ENCODE data around the gene KLHL5. TPM values are rescaled to one million over a fixed set of nuclear protein-coding genes. Genes with fewer than 3 reads are reported as not detected.

The KLHL5 gene
- total RNA-seq, 2 experiments from 2014 or later = 34.4 to 59.8 TPM

- intact Hi-C loops (cut with micrococcal nuclease; ENCODE audit: unreplicated experiment) = no loop called here
- POLR2A ChIA-PET = interaction anchor here (1.1 to 7.5 kb wide), 2 partner anchors 8 to 127 kb away, joined by 3 to 169 read pairs; partner anchors contain the start of gene TMEM156
These were observed 22.9 kb upstream of the KLHL5 start for GRCh38 chr4:39039108-39039507.

DNA sequence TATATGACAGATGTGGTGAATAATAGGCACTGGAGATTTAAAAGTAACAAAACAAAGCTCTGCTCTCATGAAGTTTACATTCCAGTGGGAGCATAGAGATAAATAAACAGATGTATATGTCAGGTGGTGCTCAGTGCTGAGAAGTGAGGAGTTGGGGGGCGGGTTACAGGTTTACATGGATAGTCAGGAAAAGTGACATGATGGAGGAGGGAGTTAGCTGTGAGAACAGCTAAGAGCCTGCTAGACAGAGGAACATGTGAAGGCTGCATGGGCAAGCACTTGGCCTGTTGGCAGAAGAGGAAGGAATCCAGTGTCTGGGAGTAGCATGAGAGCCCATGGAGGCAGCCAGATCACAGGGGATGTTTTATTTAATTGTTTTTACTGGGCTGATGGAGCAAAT is 19.7 kb upstream of the KLHL5 start:
- no peaks in the 10 kb centered on the region for H3K9me2 ChIP-seq (ENCODE audit: insufficient read depth, low read length)
- DNase-seq (ENCODE audit: low spot score) = no peak
- peaks cover 18% of the 10 kb centered on the region for H3K79me2 ChIP-seq (ENCODE audit: insufficient read depth, low read depth, low read length)
- H4K20me1 ChIP-seq (ENCODE audit: insufficient read depth, low read length) = no peaks in the 10 kb centered on the region
- H3K4me1 ChIP-seq (ENCODE audit: insufficient read depth, low read length, poor library complexity, severe bottlenecking) = peaks cover 59% of the 10 kb centered on the region
- no TSS peak for BruUV-seq (replicated peaks)
- peak overlapping the region; percentile 28 for H3K27ac ChIP-seq (ENCODE audit: low read depth, low read length, poor library complexity, severe bottlenecking)
- H2AFZ ChIP-seq (ENCODE audit: low read length) = peak overlapping the region; percentile 80
- CTCF ChIA-PET (ENCODE audit: unreplicated experiment) = interaction anchor here (1.7 kb wide), 1 partner anchor 10 kb away, joined by 6 read pairs; the partner anchor contains the start of gene TMEM156
- no peak for TF ChIP-seq EZH2phosphoT487 (IDR thresholded peaks at IDR 0.05; ENCODE audit: borderline replicate concordance, low read depth, low read length)
- TF ChIP-seq, protein P1, sequence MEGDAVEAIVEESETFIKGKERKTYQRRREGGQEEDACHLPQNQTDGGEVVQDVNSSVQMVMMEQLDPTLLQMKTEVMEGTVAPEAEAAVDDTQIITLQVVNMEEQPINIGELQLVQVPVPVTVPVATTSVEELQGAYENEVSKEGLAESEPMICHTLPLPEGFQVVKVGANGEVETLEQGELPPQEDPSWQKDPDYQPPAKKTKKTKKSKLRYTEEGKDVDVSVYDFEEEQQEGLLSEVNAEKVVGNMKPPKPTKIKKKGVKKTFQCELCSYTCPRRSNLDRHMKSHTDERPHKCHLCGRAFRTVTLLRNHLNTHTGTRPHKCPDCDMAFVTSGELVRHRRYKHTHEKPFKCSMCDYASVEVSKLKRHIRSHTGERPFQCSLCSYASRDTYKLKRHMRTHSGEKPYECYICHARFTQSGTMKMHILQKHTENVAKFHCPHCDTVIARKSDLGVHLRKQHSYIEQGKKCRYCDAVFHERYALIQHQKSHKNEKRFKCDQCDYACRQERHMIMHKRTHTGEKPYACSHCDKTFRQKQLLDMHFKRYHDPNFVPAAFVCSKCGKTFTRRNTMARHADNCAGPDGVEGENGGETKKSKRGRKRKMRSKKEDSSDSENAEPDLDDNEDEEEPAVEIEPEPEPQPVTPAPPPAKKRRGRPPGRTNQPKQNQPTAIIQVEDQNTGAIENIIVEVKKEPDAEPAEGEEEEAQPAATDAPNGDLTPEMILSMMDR (conservative IDR thresholded peaks at IDR 0.05; ENCODE audit: low read length) = no peak
- H3K9me3 ChIP-seq (ENCODE audit: low read length) = no peaks in the 10 kb centered on the region
- peak overlapping the region; percentile 77 for H3K4me2 ChIP-seq (ENCODE audit: low read length)
- intact Hi-C loops (cut with micrococcal nuclease; ENCODE audit: unreplicated experiment) = no loop called here
- peak overlapping the region; percentile 1 for H3K4me3 ChIP-seq (ENCODE audit: low read depth, low read length, poor library complexity, severe bottlenecking)
- H3K36me3 ChIP-seq (ENCODE audit: insufficient read depth, low read length) = no peaks in the 10 kb centered on the region
- POLR2A ChIA-PET = interaction anchor here (0.7 to 7.5 kb wide), 11 partner anchors 8 to 1144 kb away, joined by 3 to 169 read pairs (median 3); partner anchors contain the start of gene TMEM156

More at GRCh38 chr4:39039108-39039507, 22.9 kb upstream of the KLHL5 start:
- DNase-seq (ENCODE audit: low spot score) = no peak
- BruUV-seq (replicated peaks) = no TSS peak
- no peak for TF ChIP-seq EZH2phosphoT487 (IDR thresholded peaks at IDR 0.05; ENCODE audit: borderline replicate concordance, low read depth, low read length)
- TF ChIP-seq, protein P1 (conservative IDR thresholded peaks at IDR 0.05; ENCODE audit: low read length) = no peak
- Histone ChIP-seq H3K4me1 (ENCODE audit: insufficient read depth, low read length, poor library complexity, severe bottlenecking) (peaks cover 72% of the 10 kb centered on the region), H3K9me3 (ENCODE audit: low read length) (no peaks in the 10 kb centered on the region), H3K79me2 (ENCODE audit: insufficient read depth, low read depth, low read length) (no peaks in the 10 kb centered on the region), H3K4me2 (ENCODE audit: low read length) (no peak overlapping the region), H3K27ac (ENCODE audit: low read depth, low read length, poor library complexity, severe bottlenecking) (no peak overlapping the region), H3K4me3 (ENCODE audit: low read depth, low read length, poor library complexity, severe bottlenecking) (no peak overlapping the region), H2AFZ (ENCODE audit: low read length) (no peak overlapping the region), H3K36me3 (ENCODE audit: insufficient read depth, low read length) (no peaks in the 10 kb centered on the region), H4K20me1 (ENCODE audit: insufficient read depth, low read length) (no peaks in the 10 kb centered on the region), H3K9me2 (ENCODE audit: insufficient read depth, low read length) (no peaks in the 10 kb centered on the region)
- CTCF ChIA-PET (ENCODE audit: unreplicated experiment) = no interaction called here

All from OCI-LY7 (cell line).